Activated naive CD8-positive, alpha-beta T cell treated with anti-CD3 and anti-CD28 coated beads, Interleukin-2, amount 50 U/mL, for 24 hours (primary cell): ENCODE measurements around the gene CSF2RB.
A peak's percentile ranks its signal among the peaks of the same experiment; 100 is the strongest.

ENCODE experiments used
- ATAC-seq: fragments of 150-1000 bp; cut with Tn5 transposase; one replicate; pipeline ENCODE4 v1.10.0; 2021
- DNase-seq: peaks from one replicate; pipeline ENCODE4 v3.0.0; 2021
- H3K27ac Mint-ChIP-seq: one replicate; pipeline ENCODE4 v1.8.0; 2021; ENCODE audit warnings: mild to moderate bottlenecking, mixed read lengths
- H3K27me3 Mint-ChIP-seq: one replicate; pipeline ENCODE4 v1.8.0; 2021; ENCODE audit warnings: mixed read lengths
- H3K36me3 Mint-ChIP-seq: one replicate; pipeline ENCODE4 v1.8.0; 2021; ENCODE audit warnings: low read depth, mixed read lengths
- H3K4me1 Mint-ChIP-seq: one replicate; pipeline ENCODE4 v1.8.0; 2021; ENCODE audit warnings: mixed read lengths
- H3K4me3 Mint-ChIP-seq: one replicate; pipeline ENCODE4 v1.8.0; 2021; ENCODE audit warnings: mild to moderate bottlenecking, moderate library complexity, mixed read lengths
- H3K9me3 Mint-ChIP-seq: one replicate; pipeline ENCODE4 v1.8.0; 2021; ENCODE audit warnings: mixed read lengths

The CSF2RB gene

DNA sequence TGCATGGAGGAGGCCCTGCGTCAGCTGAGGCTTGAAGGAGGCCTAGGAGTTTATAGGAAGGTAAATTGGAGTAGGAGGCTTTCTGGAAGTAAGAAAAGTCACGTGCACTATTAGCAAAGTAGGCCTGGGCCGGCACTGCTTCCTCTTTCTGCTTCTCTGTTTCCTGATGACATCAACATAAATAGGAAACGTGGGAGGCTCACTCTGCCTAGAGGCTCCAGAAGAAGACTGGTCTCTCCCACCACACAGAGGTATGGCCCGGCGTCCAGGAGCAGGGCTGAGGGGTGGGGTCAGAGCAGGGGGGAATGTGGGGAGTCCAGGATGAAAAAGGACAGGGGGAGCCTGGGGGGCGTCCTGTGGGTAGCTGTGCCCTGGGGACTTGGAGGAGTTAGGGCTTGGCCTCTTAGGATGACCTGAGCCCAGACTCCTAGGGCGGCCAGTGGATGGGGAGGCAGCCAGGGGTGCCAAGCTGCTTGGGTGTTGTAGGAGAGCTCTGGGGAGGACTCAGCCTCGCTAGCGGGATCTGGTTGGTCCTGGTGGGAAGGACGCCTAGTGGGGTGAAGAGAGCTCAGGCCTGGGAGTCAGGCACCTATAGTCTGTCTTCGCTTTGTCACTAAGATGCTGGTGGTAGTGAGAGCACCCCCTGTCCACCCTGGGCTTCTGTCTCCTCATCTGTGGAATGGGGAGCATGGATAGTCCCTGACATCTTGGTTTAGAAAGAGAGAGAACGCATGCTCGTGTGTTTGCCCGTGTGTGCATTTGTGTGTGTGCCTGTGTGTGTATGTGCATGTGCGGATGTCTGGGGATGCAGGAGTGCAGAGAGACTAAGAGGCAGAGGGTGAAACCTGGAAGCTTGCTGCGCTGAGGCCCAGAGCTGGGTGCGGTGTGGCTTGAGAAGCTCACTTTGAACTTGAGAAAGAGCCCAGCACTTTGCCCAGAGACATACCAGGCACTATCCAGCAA lies at the start of gene CSF2RB:
TSS of gene CSF2RB (plus strand) at position 202 of the 963 bp plus-strand sequence. CDS start 8,580 bp downstream, outside the sequence.
- Mint-ChIP-seq H3K9me3 (no peaks in the 10 kb centered on the region), H3K36me3 (no peaks in the 10 kb centered on the region), H3K4me3 (peak within 1 kb of the TSS; percentile 49), H3K27ac (no peak within 1 kb of the TSS), H3K27me3 (peaks cover 10% of the 10 kb centered on the region), H3K4me1 (no peaks in the 10 kb centered on the region)
- DNase-seq (peak; percentile 12), ATAC-seq (peak; percentile 28)

DNA sequence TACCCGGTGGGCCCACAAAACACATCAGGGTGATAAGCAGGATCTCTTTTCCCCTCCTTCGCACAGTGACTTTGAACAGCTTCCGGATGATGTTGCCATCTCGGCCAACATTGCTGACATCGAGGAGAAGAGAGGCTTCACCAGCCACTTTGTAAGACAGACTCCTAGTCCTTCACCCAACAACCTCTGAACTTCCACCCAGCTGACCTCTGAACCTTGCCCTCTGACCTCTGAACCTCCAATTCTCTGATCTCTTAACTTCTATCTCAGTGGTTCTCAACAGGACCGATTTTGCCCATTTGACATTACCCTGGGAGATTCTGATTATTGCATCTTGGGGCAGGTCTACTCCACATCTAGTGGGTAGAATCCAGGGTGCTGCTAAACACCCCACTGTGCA lies 49.4 kb upstream of the CSF2RB start:
- no peak for DNase-seq
- Mint-ChIP-seq H3K9me3 (no peaks in the 10 kb centered on the region), H3K36me3 (no peaks in the 10 kb centered on the region), H3K27me3 (no peaks in the 10 kb centered on the region), H3K4me3 (no peak overlapping the region), H3K4me1 (peaks cover 44% of the 10 kb centered on the region), H3K27ac (no peak overlapping the region)
- no peak for ATAC-seq

DNA sequence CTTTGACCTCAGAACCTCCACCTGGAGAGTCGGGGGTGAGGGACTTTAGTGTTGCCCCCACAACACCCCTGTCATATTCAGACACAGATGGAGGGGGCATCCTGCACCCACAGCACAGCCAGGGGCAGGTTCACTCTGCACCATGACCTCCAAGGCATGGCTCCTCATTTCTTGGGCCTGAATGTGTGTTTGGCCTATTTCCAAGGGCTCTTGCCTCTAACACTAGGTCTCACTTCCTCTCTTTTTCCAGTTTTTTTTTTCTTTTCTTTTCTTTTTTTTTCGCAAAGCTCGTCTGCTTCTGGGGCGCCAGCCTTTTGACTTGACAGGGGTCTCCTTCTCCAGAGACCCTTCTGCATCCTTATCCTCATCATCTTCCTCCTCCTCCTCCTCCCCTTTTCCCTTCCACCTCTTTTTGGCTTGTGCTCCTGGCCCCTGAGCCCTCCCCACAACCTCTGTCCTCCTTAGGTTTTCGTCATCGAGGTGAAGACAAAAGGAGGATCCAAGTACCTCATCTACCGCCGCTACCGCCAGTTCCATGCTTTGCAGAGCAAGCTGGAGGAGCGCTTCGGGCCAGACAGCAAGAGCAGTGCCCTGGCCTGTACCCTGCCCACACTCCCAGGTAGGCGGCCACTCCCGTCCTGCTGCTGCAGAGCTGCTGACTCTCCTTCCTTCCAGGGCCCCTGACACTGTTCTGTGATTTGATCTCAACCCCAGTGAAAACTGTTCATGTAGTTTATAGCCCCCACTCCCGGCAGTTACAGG lies 48.8 kb upstream of the CSF2RB start:
- Mint-ChIP-seq H3K27me3 (no peaks in the 10 kb centered on the region), H3K27ac (peak overlapping the region; percentile 71), H3K36me3 (no peaks in the 10 kb centered on the region), H3K4me3 (no peak overlapping the region), H3K9me3 (no peaks in the 10 kb centered on the region), H3K4me1 (peaks cover 44% of the 10 kb centered on the region)
- no peak for DNase-seq
- ATAC-seq, result no peak

DNA sequence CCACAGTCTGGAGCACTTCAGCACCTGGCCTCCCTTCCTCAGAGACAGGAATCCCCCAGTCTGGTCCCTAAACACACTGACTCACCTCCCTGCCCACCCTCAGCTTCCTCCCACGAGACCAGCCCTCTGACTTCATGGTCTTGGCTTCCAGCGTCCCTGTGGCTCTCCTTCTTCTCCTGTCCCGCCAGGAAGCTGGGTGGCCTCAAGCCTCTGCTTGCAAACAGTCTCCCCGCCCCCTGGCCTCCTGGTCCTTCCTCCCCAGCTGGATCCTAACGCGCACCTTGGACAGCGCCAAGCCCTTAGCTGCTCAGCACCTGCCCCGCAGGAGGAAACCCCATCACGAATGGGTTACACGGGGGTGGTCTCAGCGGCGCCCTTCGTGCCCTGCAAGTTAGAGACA lies 48.1 kb upstream of the CSF2RB start:
- Mint-ChIP-seq H3K9me3 (no peaks in the 10 kb centered on the region), H3K27me3 (no peaks in the 10 kb centered on the region), H3K27ac (peak overlapping the region; percentile 71), H3K4me3 (no peak overlapping the region), H3K36me3 (no peaks in the 10 kb centered on the region), H3K4me1 (peaks cover 36% of the 10 kb centered on the region)
- no peak for DNase-seq
- no peak for ATAC-seq

DNA sequence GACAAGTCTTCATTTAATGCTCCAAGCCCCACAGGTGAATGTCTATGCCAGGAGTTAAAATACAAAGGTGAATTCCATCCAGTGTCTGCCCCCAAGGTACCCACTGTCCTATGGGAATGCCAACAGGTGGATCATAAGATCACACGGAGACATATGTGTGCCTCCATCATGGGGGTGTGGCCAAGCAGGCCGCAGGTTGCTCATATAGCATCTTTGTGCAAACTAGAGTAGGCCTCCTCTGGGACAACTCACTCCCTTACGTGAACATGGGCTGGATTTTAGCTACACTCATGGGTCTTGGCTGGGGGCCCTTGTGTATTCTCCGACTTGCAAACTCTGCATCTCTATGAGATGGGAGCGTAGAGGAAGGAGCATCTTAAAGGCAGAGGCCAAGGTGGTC lies 45.7 kb upstream of the CSF2RB start:
- DNase-seq, result no peak
- no peak for ATAC-seq
- no peak overlapping the region for H3K27ac Mint-ChIP-seq
- peaks cover 18% of the 10 kb centered on the region for H3K4me1 Mint-ChIP-seq
- H3K36me3 Mint-ChIP-seq, result no peaks in the 10 kb centered on the region
- H3K4me3 Mint-ChIP-seq, result no peak overlapping the region
- H3K27me3 Mint-ChIP-seq, result no peaks in the 10 kb centered on the region
- no peaks in the 10 kb centered on the region for H3K9me3 Mint-ChIP-seq

DNA sequence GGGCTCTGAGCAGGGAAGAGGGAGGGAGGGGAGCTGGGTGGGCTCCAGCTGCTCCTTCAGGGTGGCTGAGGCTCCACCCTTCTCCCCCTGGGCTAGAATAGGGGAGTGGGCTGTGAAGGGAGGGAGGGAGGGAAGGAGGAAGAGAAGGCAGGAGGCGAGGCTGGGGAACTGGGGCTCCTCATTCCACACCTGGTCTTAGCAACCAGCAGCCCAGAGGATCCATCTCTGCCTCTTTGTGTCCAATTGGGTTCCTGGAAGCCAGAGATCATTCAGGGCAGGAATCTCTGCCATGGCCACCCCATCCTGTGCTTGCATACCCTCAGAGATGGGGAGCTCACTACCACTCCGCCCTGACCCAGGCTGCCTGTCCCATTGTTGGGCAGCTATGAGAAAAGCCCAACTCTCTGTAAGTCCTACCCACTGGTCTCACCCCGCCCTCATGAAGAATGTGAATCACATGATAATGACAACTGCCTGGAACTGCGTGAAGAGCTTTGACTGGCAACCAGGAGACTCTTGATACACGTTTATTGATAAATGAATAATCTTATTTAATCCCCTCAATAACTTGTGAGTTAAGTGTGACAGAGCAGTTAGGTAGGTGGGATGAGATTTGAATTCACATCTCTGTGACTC lies 44.8 kb upstream of the CSF2RB start:
- ATAC-seq, result no peak
- Mint-ChIP-seq H3K4me3 (no peak overlapping the region), H3K27ac (no peak overlapping the region), H3K27me3 (no peaks in the 10 kb centered on the region), H3K4me1 (peaks cover 21% of the 10 kb centered on the region), H3K36me3 (no peaks in the 10 kb centered on the region), H3K9me3 (no peaks in the 10 kb centered on the region)
- DNase-seq, result no peak

DNA sequence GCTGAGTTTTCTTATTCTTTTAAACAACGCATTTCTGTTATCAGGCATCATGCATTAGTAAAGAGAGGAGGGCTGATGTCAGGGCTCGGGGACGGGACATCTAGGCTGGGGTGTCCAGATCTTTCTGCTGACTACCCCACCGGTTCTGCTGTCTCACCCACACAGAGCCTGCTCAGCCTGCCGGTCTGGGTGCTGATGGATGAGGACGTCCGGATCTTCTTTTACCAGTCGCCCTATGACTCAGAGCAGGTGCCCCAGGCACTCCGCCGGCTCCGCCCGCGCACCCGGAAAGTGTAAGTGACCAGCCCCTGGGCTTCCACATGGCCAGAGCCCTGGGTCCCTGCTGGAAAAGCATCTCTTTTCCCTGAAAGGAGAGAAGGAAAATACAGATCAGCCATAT lies 43.2 kb upstream of the CSF2RB start:
- Mint-ChIP-seq H3K27ac (no peak overlapping the region), H3K27me3 (no peaks in the 10 kb centered on the region), H3K9me3 (no peaks in the 10 kb centered on the region), H3K36me3 (no peaks in the 10 kb centered on the region), H3K4me3 (no peak overlapping the region), H3K4me1 (peaks cover 26% of the 10 kb centered on the region)
- no peak for ATAC-seq
- DNase-seq, result no peak

DNA sequence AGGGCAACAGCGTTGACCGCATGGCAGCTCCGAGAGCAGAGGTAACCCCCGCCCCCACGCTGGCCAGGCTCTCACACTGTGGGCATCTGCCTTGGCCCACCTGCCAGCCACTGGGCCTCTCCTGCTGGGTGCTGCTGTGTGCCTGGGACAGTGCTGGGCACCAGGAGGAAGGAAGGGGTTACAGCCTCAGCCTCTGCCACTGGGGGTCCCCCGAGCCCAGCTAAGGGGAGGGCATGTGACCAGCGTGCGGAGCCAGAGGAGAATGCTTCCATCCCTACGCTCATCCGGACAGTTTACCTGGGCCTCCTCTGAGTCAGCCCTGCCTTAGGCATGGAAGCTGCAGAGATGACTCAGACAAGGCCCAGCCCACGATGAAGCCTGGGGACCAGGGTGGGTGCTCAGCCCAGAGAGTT lies 41.8 kb upstream of the CSF2RB start:
- Mint-ChIP-seq H3K27me3 (no peaks in the 10 kb centered on the region), H3K9me3 (no peaks in the 10 kb centered on the region), H3K4me1 (peaks cover 18% of the 10 kb centered on the region), H3K36me3 (no peaks in the 10 kb centered on the region), H3K4me3 (no peak overlapping the region), H3K27ac (no peak overlapping the region)
- DNase-seq, result no peak
- ATAC-seq, result no peak

DNA sequence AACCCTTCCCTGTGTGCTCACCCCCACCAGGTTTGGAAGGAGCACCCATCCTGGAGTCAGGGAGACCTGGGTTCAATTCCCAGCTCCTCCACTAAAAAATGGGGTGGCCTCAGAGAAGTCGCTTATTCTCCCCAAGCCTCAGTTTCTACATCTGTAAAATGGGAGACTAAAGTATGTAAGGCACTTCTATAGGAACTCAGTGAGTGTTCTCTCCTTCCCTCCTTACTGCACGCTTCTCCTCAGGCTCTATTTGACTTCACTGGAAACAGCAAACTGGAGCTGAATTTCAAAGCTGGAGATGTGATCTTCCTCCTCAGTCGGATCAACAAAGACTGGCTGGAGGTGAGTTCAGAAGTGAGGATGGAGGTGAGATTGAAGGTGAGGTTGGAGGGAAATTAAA lies 41.3 kb upstream of the CSF2RB start:
- H3K4me1 Mint-ChIP-seq, result peaks cover 18% of the 10 kb centered on the region
- H3K27me3 Mint-ChIP-seq, result no peaks in the 10 kb centered on the region
- no peak for ATAC-seq
- no peaks in the 10 kb centered on the region for H3K36me3 Mint-ChIP-seq
- no peaks in the 10 kb centered on the region for H3K9me3 Mint-ChIP-seq
- DNase-seq, result no peak
- H3K4me3 Mint-ChIP-seq, result no peak overlapping the region
- H3K27ac Mint-ChIP-seq, result no peak overlapping the region

DNA sequence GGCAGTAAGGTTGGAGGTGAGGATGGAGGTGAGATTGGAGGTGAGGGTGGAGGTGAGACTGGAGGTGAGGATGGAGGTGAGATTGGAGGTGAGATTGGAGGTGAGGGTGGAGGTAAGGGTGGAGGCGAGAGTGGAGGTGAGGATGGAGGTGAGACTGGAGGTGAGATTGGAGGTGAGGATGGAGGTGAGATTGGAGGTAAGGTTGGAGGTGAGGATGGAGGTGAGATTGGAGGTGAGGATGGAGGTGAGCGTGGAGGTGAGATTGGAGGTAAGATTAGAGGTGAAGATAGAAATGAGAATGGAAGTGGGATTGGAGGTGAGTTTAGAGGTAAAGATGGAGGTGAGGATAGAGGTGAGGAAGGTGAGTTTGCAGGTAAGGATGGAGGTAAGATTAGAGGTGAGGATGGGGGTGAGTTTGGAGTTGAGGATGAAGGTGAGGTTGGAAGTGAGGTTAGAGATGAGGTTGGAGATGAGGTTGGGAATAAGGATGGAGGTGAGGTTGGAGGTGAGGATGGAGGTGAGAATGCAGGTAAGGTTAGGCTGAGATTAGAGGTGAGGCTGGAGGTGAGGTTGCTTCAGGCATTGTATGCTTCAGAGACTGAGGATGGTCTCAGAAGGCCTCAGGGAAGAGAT lies 40.4 kb upstream of the CSF2RB start:
- Mint-ChIP-seq H3K9me3 (no peaks in the 10 kb centered on the region), H3K27me3 (no peaks in the 10 kb centered on the region), H3K36me3 (no peaks in the 10 kb centered on the region), H3K27ac (peak overlapping the region; percentile 80), H3K4me1 (peaks cover 18% of the 10 kb centered on the region), H3K4me3 (no peak overlapping the region)
- no peak for DNase-seq
- ATAC-seq, result no peak

DNA sequence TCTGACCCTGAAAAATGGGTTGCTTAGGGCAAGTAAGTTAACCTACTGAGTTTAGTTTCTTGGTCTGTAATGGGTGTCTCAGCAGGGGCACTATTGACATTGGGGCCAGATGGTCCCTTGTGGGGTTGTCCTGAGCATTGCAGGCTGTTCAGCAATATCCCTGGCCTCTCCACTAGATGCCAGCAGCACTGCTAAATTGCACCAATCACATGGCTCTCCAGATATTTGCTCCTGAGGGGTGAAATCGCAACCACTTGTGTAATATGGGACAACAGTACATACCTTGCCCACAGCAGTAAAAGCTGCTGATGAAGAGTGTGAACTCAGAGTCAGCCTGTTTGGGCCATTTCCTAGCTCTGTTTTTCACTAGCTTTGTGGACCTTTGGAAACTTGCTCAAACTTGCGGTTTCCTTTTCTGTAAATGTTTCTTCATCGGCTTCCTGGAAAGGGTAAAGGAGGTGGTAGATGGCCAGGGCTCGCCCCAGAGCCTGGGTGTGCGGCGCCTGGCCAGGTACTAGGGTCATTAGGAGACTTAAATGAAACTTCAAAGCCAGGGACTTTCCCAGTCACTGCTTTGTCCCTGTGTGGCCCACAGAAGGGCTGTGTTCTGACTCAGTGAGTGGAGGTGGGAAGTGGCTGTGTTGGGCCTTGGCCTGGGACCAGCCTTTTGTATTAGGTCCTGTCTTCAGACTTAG lies 39.7 kb upstream of the CSF2RB start:
- Mint-ChIP-seq H3K4me3 (no peak overlapping the region), H3K9me3 (no peaks in the 10 kb centered on the region), H3K27me3 (no peaks in the 10 kb centered on the region), H3K36me3 (no peaks in the 10 kb centered on the region), H3K27ac (peak overlapping the region; percentile 80), H3K4me1 (peaks cover 18% of the 10 kb centered on the region)
- DNase-seq, result peak; percentile 36
- ATAC-seq, result peak; percentile 82

DNA sequence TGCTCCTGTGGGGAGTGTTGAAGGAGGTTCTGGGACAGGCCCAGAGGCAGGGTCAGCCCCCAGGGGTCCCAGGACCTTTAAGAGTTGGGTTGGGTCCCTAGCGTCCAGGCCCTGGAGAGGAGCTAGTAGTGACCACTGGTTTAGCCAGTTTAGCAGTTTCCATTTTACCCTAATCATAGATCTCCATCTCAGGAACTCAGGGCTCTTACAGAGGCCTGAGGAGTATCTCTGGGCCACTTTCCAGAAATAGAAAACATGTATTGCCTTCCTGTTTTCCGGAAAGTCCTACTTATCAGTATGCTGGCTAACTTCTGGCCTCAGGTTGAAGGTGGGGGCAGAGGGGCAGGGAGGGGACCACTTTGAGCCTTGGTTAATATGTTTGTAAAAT lies 39.1 kb upstream of the CSF2RB start:
- Mint-ChIP-seq H3K27me3 (peaks cover 2% of the 10 kb centered on the region), H3K9me3 (no peaks in the 10 kb centered on the region), H3K4me1 (peaks cover 18% of the 10 kb centered on the region), H3K27ac (peak overlapping the region; percentile 80), H3K36me3 (no peaks in the 10 kb centered on the region), H3K4me3 (no peak overlapping the region)
- no peak for DNase-seq
- ATAC-seq, result no peak

DNA sequence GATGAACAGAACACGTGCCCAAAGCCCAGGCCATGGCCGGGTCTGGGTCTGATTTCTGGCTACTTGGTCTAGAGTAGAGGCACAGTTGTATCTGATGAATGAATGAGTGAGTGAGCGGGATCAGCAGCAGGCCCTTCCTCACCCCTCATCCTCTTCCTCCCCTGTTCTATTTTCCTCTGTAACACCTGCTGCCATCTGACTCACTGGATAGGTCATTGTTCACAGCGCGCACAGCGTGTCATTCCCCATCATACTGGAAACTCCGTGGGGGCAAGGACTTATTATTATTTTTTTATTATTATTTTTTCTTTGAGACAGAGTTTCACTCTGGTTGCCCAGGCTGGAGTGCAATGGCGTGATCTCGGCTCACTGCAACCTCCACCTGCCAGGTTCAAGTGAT lies 38.7 kb upstream of the CSF2RB start:
- Mint-ChIP-seq H3K4me1 (peaks cover 18% of the 10 kb centered on the region), H3K27ac (peak overlapping the region; percentile 80), H3K4me3 (no peak overlapping the region), H3K9me3 (peaks cover 1% of the 10 kb centered on the region), H3K27me3 (peaks cover 2% of the 10 kb centered on the region), H3K36me3 (no peaks in the 10 kb centered on the region)
- ATAC-seq, result no peak
- no peak for DNase-seq

DNA sequence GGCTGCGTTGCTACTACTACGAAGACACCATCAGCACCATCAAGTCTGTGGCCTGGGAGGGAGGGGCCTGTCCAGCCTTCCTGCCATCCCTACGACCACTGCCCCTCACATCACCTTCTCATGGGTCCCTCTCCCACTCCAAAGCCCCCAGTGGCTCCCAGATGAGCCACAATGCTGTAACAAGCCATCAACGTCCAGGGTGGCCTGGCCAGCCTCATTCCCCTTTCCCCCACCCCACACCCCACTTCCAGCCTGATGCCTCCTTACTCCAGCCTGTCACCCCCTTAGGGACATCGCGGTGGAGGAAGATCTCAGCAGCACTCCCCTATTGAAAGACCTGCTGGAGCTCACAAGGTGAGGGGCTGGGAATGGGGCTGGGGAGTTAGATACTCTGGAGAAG lies 37.7 kb upstream of the CSF2RB start:
- no peak overlapping the region for H3K4me3 Mint-ChIP-seq
- H3K27me3 Mint-ChIP-seq, result peaks cover 2% of the 10 kb centered on the region
- peaks cover 18% of the 10 kb centered on the region for H3K4me1 Mint-ChIP-seq
- peaks cover 11% of the 10 kb centered on the region for H3K9me3 Mint-ChIP-seq
- DNase-seq, result no peak
- H3K36me3 Mint-ChIP-seq, result no peaks in the 10 kb centered on the region
- H3K27ac Mint-ChIP-seq, result peak overlapping the region; percentile 29
- ATAC-seq, result no peak
